K562 (cell line): ENCODE measurements around the gene TK1. TPM values are rescaled to one million over a fixed set of nuclear protein-coding genes. Genes with fewer than 3 reads are reported as not detected.
A peak's percentile ranks its signal among the peaks of the same experiment; 100 is the strongest.

Experiments used
- CHD1 ChIP-seq: fragments of 200-600 bp; sonication (generic); IDR thresholded peaks from one replicate; pipeline ENCODE4 v1.6.1; 2012; ENCODE audit warnings: mild to moderate bottlenecking, moderate library complexity, low read length, inconsistent platforms
- GATAD2A ChIP-seq: fragments of 450-650 bp; IDR thresholded peaks from 2 replicates; pipeline ENCODE4 v1.6.1; 2017
- PHB ChIP-seq: fragments of 250-450 bp; sonication (Bioruptor Pico); IDR thresholded peaks from 2 replicates; pipeline ENCODE4 v1.5.0; 2021
- RFX5 ChIP-seq: IDR thresholded peaks from 2 replicates; pipeline ENCODE4 v1.6.1; 2011; ENCODE audit warnings: low read depth, mild to moderate bottlenecking, improper control_type of control experiment, low read length
- ZBTB7A ChIP-seq: IDR thresholded peaks from 2 replicates; pipeline ENCODE4 v1.6.1; 2011; ENCODE audit warnings: low read depth, mild to moderate bottlenecking, low read length, moderate library complexity, borderline replicate concordance; ENCODE audit not compliant: control insufficient read depth
- polyA plus RNA-seq, 8 experiments: library from polyadenylated mRNA; depleted of rRNA in 4 of 8; stranded (reverse) in 5 of 8; unstranded in 3 of 8; fragments of >200 nt; fragmentation: Nextera tagmentation in 2 of 8; fragmentation: Illumina TruSeq in 1 of 8; extraction: Ambion mirVana in 2 of 8; extraction: Trizol in 1 of 8; gene quantifications; 2 replicates each; pipeline versions ENCODE4 v1.2.1 to v1.2.3, GENCODE V29; 2011 to 2014; ENCODE audit warnings: inconsistent platforms in 1 of 8, missing spikeins in 1 of 8
- total RNA-seq, 7 experiments: library from RNA; depleted of rRNA in 6 of 7; stranded (reverse); fragments of >200 nt in 6 of 7; fragmentation: Illumina TruSeq in 2 of 7; extraction: Trizol in 2 of 7; gene quantifications; 2 replicates each; pipeline versions ENCODE4 v1.2.1 to v1.2.3, GENCODE V29; 2011 to 2021; ENCODE audit warnings: low replicate concordance in 1 of 7
- TF ChIP-seq, protein P1 (sequence below): fragments of 450-650 bp; IDR thresholded peaks from 2 replicates; pipeline ENCODE4 v1.6.1; 2016; ENCODE audit warnings: mild to moderate bottlenecking, moderate library complexity
- TF ChIP-seq, protein P2 (sequence below): sonication (generic); formaldehyde crosslinking; IDR thresholded peaks from 2 replicates; pipeline ENCODE4 v1.8.1; 2023; ENCODE audit warnings: mild to moderate bottlenecking, missing genetic modification reagents
- TF ChIP-seq, protein P3 (sequence below): conservative IDR thresholded peaks from 2 replicates; pipeline ENCODE4 v1.6.1; 2011; ENCODE audit warnings: low read depth, mild to moderate bottlenecking, low read length; ENCODE audit not compliant: control insufficient read depth
- TF ChIP-seq, protein P4 (sequence below): sonication (generic); IDR thresholded peaks from 2 replicates; pipeline ENCODE4 v1.6.1; 2016
- TF ChIP-seq, protein P5 (sequence below): fragments of 450-650 bp; formaldehyde crosslinking; IDR thresholded peaks from 2 replicates; pipeline ENCODE4 v1.4.0; 2022; ENCODE audit warnings: missing genetic modification characterization

TK1 gene
- total and polyA plus RNA-seq, 9 of the 15 experiments (the other 6 are each of a cell fraction or from before 2014, with no cell fraction given) = 8.4 to 280 (median 103) TPM

DNA sequence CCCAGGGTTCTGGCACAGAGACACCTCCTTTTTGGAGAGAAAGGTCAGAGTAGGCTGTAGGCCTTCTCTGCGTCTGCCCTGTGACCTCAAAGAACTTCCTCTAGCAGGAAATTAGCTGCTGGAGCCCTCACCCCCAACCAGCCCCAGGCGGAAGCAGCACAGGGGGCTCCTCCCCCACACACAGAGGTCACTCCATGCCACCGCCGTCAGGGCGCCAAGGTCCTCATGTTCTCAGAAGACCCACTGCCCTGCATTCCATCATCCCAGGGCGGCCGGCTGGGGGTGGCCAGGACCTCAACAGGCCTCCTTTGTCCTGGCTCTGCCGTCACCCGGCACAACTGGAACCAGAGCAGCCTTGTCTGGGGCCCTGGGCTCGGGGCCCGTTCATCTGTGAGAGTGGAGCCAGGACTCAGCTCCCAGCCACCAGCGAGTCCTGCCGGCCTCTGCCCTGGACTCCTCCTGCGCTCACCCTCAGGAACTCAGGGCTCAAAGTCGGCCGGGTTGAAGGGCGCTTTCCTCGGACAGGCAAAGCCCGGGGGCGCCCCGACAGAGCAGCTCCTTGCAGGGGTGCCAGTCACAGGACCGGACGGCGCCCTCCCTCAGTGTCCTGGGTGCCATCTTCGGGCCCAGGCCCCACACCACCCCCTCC lies 59.5 kb downstream of the TK1 start (continued):
- TF ChIP-seq, protein P1, sequence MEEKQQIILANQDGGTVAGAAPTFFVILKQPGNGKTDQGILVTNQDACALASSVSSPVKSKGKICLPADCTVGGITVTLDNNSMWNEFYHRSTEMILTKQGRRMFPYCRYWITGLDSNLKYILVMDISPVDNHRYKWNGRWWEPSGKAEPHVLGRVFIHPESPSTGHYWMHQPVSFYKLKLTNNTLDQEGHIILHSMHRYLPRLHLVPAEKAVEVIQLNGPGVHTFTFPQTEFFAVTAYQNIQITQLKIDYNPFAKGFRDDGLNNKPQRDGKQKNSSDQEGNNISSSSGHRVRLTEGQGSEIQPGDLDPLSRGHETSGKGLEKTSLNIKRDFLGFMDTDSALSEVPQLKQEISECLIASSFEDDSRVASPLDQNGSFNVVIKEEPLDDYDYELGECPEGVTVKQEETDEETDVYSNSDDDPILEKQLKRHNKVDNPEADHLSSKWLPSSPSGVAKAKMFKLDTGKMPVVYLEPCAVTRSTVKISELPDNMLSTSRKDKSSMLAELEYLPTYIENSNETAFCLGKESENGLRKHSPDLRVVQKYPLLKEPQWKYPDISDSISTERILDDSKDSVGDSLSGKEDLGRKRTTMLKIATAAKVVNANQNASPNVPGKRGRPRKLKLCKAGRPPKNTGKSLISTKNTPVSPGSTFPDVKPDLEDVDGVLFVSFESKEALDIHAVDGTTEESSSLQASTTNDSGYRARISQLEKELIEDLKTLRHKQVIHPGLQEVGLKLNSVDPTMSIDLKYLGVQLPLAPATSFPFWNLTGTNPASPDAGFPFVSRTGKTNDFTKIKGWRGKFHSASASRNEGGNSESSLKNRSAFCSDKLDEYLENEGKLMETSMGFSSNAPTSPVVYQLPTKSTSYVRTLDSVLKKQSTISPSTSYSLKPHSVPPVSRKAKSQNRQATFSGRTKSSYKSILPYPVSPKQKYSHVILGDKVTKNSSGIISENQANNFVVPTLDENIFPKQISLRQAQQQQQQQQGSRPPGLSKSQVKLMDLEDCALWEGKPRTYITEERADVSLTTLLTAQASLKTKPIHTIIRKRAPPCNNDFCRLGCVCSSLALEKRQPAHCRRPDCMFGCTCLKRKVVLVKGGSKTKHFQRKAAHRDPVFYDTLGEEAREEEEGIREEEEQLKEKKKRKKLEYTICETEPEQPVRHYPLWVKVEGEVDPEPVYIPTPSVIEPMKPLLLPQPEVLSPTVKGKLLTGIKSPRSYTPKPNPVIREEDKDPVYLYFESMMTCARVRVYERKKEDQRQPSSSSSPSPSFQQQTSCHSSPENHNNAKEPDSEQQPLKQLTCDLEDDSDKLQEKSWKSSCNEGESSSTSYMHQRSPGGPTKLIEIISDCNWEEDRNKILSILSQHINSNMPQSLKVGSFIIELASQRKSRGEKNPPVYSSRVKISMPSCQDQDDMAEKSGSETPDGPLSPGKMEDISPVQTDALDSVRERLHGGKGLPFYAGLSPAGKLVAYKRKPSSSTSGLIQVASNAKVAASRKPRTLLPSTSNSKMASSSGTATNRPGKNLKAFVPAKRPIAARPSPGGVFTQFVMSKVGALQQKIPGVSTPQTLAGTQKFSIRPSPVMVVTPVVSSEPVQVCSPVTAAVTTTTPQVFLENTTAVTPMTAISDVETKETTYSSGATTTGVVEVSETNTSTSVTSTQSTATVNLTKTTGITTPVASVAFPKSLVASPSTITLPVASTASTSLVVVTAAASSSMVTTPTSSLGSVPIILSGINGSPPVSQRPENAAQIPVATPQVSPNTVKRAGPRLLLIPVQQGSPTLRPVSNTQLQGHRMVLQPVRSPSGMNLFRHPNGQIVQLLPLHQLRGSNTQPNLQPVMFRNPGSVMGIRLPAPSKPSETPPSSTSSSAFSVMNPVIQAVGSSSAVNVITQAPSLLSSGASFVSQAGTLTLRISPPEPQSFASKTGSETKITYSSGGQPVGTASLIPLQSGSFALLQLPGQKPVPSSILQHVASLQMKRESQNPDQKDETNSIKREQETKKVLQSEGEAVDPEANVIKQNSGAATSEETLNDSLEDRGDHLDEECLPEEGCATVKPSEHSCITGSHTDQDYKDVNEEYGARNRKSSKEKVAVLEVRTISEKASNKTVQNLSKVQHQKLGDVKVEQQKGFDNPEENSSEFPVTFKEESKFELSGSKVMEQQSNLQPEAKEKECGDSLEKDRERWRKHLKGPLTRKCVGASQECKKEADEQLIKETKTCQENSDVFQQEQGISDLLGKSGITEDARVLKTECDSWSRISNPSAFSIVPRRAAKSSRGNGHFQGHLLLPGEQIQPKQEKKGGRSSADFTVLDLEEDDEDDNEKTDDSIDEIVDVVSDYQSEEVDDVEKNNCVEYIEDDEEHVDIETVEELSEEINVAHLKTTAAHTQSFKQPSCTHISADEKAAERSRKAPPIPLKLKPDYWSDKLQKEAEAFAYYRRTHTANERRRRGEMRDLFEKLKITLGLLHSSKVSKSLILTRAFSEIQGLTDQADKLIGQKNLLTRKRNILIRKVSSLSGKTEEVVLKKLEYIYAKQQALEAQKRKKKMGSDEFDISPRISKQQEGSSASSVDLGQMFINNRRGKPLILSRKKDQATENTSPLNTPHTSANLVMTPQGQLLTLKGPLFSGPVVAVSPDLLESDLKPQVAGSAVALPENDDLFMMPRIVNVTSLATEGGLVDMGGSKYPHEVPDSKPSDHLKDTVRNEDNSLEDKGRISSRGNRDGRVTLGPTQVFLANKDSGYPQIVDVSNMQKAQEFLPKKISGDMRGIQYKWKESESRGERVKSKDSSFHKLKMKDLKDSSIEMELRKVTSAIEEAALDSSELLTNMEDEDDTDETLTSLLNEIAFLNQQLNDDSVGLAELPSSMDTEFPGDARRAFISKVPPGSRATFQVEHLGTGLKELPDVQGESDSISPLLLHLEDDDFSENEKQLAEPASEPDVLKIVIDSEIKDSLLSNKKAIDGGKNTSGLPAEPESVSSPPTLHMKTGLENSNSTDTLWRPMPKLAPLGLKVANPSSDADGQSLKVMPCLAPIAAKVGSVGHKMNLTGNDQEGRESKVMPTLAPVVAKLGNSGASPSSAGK = no peak
- TF ChIP-seq RFX5 (no peak), ZBTB7A (peak; percentile 77; the same call in 1 of the 2 replicates), CHD1 (no peak), PHB (CRISPR knock-in tag) (no peak), GATAD2A (0 out of 2 replicates have a peak, but pooled peaks have one; percentile 48)
- TF ChIP-seq, protein P2, sequence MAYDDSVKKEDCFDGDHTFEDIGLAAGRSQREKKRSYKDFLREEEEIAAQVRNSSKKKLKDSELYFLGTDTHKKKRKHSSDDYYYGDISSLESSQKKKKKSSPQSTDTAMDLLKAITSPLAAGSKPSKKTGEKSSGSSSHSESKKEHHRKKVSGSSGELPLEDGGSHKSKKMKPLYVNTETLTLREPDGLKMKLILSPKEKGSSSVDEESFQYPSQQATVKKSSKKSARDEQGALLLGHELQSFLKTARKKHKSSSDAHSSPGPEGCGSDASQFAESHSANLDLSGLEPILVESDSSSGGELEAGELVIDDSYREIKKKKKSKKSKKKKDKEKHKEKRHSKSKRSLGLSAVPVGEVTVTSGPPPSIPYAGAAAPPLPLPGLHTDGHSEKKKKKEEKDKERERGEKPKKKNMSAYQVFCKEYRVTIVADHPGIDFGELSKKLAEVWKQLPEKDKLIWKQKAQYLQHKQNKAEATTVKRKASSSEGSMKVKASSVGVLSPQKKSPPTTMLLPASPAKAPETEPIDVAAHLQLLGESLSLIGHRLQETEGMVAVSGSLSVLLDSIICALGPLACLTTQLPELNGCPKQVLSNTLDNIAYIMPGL = no peak
- TF ChIP-seq, protein P3, sequence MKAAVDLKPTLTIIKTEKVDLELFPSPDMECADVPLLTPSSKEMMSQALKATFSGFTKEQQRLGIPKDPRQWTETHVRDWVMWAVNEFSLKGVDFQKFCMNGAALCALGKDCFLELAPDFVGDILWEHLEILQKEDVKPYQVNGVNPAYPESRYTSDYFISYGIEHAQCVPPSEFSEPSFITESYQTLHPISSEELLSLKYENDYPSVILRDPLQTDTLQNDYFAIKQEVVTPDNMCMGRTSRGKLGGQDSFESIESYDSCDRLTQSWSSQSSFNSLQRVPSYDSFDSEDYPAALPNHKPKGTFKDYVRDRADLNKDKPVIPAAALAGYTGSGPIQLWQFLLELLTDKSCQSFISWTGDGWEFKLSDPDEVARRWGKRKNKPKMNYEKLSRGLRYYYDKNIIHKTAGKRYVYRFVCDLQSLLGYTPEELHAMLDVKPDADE = peak; percentile 37; the same call in 1 of the 2 replicates
- TF ChIP-seq, protein P4, sequence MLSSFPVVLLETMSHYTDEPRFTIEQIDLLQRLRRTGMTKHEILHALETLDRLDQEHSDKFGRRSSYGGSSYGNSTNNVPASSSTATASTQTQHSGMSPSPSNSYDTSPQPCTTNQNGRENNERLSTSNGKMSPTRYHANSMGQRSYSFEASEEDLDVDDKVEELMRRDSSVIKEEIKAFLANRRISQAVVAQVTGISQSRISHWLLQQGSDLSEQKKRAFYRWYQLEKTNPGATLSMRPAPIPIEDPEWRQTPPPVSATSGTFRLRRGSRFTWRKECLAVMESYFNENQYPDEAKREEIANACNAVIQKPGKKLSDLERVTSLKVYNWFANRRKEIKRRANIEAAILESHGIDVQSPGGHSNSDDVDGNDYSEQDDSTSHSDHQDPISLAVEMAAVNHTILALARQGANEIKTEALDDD = no peak
- TF ChIP-seq, protein P5, sequence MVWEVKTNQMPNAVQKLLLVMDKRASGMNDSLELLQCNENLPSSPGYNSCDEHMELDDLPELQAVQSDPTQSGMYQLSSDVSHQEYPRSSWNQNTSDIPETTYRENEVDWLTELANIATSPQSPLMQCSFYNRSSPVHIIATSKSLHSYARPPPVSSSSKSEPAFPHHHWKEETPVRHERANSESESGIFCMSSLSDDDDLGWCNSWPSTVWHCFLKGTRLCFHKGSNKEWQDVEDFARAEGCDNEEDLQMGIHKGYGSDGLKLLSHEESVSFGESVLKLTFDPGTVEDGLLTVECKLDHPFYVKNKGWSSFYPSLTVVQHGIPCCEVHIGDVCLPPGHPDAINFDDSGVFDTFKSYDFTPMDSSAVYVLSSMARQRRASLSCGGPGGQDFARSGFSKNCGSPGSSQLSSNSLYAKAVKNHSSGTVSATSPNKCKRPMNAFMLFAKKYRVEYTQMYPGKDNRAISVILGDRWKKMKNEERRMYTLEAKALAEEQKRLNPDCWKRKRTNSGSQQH (CRISPR knock-in tag) = no peak
